Measurements from ENCODE around the gene ABCB6.

ABCB6 gene

DNA sequence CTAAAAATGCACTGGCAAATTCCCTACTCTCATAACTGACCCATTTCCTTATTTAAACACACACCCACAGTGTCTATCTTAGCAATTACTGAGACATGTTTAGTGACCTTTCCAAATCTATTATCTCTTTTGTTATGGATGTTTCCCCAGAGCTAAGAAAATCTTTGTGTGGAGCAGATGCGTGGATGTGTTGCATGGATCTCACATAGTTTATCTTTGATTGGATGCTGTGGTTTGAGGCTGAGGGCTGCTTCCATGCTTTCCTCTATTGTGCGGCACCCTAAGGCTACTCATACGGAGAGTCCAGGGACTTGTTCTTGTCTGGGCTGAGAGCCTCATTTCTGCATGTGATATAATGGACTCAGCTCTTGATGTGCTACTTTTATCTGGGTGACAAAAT, 15.6 kb upstream of the ABCB6 start:
- ChIA-PET CTCF (interaction anchor here (1.0 to 1.8 kb wide), 5 partner anchors 10 to 61 kb away, joined by 3 to 7 read pairs (median 5); partner anchors contain the start of genes GLB1L and STK16), POLR2A (interaction anchor here (1.0 kb wide), 1 partner anchor 12 kb away, joined by 3 read pairs; no protein-coding TSS in a partner anchor)
- no peak for DNase-seq (ENCODE audit: low read depth, low spot score)
- TF ChIP-seq, protein P1, sequence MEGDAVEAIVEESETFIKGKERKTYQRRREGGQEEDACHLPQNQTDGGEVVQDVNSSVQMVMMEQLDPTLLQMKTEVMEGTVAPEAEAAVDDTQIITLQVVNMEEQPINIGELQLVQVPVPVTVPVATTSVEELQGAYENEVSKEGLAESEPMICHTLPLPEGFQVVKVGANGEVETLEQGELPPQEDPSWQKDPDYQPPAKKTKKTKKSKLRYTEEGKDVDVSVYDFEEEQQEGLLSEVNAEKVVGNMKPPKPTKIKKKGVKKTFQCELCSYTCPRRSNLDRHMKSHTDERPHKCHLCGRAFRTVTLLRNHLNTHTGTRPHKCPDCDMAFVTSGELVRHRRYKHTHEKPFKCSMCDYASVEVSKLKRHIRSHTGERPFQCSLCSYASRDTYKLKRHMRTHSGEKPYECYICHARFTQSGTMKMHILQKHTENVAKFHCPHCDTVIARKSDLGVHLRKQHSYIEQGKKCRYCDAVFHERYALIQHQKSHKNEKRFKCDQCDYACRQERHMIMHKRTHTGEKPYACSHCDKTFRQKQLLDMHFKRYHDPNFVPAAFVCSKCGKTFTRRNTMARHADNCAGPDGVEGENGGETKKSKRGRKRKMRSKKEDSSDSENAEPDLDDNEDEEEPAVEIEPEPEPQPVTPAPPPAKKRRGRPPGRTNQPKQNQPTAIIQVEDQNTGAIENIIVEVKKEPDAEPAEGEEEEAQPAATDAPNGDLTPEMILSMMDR (IDR thresholded peaks at IDR 0.05; ENCODE audit: insufficient read depth, low read length, missing control alignments): no peak
- no peak overlapping the region for H3K4me3 ChIP-seq (ENCODE audit: low read depth, low read length)

GRCh38 chr2:219230059-219230540, 11.3 kb upstream of the ABCB6 start:
- H3K4me3 ChIP-seq (ENCODE audit: low read depth, low read length): peak overlapping the region; percentile 92
- DNase-seq (ENCODE audit: low read depth, low spot score): no peak
- ChIA-PET POLR2A (interaction anchor here (0.7 to 3.4 kb wide), 5 partner anchors 9 to 49 kb away, joined by 3 to 26 read pairs (median 13); partner anchors contain the start of genes ABCB6, DNAJB2, GLB1L and STK16), CTCF (interaction anchor here (0.8 to 7.0 kb wide), 12 partner anchors 10 to 73 kb away, joined by 3 to 81 read pairs (median 4); partner anchors contain the start of genes ABCB6, NHEJ1, STK16 and ZFAND2B)
- TF ChIP-seq, protein P1 (IDR thresholded peaks at IDR 0.05; ENCODE audit: insufficient read depth, low read length, missing control alignments): no peak

- H3K4me3 ChIP-seq (ENCODE audit: low read depth, low read length): peak within 1 kb of the TSS; percentile 92
- POLR2A ChIA-PET: interaction anchor here (0.7 to 3.4 kb wide), 9 partner anchors 10 to 65 kb away, joined by 3 to 26 read pairs (median 5); partner anchors contain the start of genes ABCB6, DNAJB2, GLB1L and STK16
- DNase-seq (ENCODE audit: low read depth, low spot score): peak; percentile 86
- CTCF ChIA-PET: interaction anchor here (0.8 to 7.0 kb wide), 10 partner anchors 10 to 73 kb away, joined by 3 to 81 read pairs (median 6); partner anchors contain the start of genes ABCB6, NHEJ1, STK16 and ZFAND2B
- TF ChIP-seq, protein P1 (IDR thresholded peaks at IDR 0.05; ENCODE audit: insufficient read depth, low read length, missing control alignments): no peak
These were observed 10.7 kb upstream of the ABCB6 start, which contains the start of the genes ANKZF1 and ATG9A for GRCh38 chr2:219229305-219230058. ANKZF1 (plus strand) TSS chr2:219229806; CDS start chr2:219230258, 452 bp downstream. ATG9A (minus strand) TSS chr2:219229636; CDS start chr2:219228024, 1,612 bp downstream.

- TF ChIP-seq, protein P1 (IDR thresholded peaks at IDR 0.05; ENCODE audit: insufficient read depth, low read length, missing control alignments): no peak
- peak overlapping the region; percentile 92 for H3K4me3 ChIP-seq (ENCODE audit: low read depth, low read length)
- no peak for DNase-seq (ENCODE audit: low read depth, low spot score)
- ChIA-PET POLR2A (interaction anchor here (0.9 to 3.4 kb wide), 7 partner anchors 10 to 66 kb away, joined by 3 to 26 read pairs (median 8); partner anchors contain the start of genes ABCB6, DNAJB2, GLB1L and STK16), CTCF (interaction anchor here (0.8 to 7.0 kb wide), 7 partner anchors 10 to 70 kb away, joined by 3 to 81 read pairs (median 9); partner anchors contain the start of genes ABCB6, NHEJ1 and ZFAND2B)
These were observed 10.2 kb upstream of the ABCB6 start for GRCh38 chr2:219228911-219229304.

GRCh38 chr2:219228041-219228910, 9.5 kb upstream of the ABCB6 start:
- peak overlapping the region; percentile 92 for H3K4me3 ChIP-seq (ENCODE audit: low read depth, low read length)
- no peak for DNase-seq (ENCODE audit: low read depth, low spot score)
- CTCF ChIA-PET: interaction anchor here (0.6 to 7.0 kb wide), 7 partner anchors 9 to 123 kb away, joined by 3 to 81 read pairs (median 4); partner anchors contain the start of genes ABCB6 and NHEJ1
- POLR2A ChIA-PET: interaction anchor here (0.9 to 3.4 kb wide), 6 partner anchors 10 to 67 kb away, joined by 3 to 26 read pairs (median 6); partner anchors contain the start of genes ABCB6, DNAJB2, GLB1L and STK16
- TF ChIP-seq, protein P1 (IDR thresholded peaks at IDR 0.05; ENCODE audit: insufficient read depth, low read length, missing control alignments): no peak

Data from AG04449 (cell line).